ENCODE data around the gene PPP1R13B.
"Not testable (repeated sequence)": the region's sequence is repeated elsewhere in the genome, so short reads cannot be mapped to it uniquely, and the experiment has no call there.

PPP1R13B gene

GRCh38 chr14:103847451-103848174 is at the start of gene PPP1R13B:
PPP1R13B (minus strand) TSS chr14:103847575; CDS start chr14:103847307, 268 bp downstream.
- H3K4me3 ChIP-seq: peak within 1 kb of the TSS; percentile 48 to 83 (median 71)
- peak within 1 kb of the TSS in 20 of 21 experiments; percentile 31 to 90 (median 69) for H3K27ac ChIP-seq

GRCh38 chr14:103896578-103896977 is 49.2 kb upstream of the PPP1R13B start:
- no peak overlapping the region for H3K27ac ChIP-seq
- no peak overlapping the region for H3K4me3 ChIP-seq

- Histone ChIP-seq H3K4me3 (no peak overlapping the region), H3K27ac (no peak overlapping the region)
These were observed 47.3 kb upstream of the PPP1R13B start for GRCh38 chr14:103894723-103895059.

- Histone ChIP-seq H3K4me3 (no peak overlapping the region), H3K27ac (no peak overlapping the region)
These were observed 46.8 kb upstream of the PPP1R13B start for GRCh38 chr14:103894034-103894722.

- Histone ChIP-seq H3K4me3 (no peak overlapping the region), H3K27ac (no peak overlapping the region)
These were observed 44.9 kb upstream of the PPP1R13B start for GRCh38 chr14:103892247-103892646.

- Histone ChIP-seq H3K27ac (no peak overlapping the region), H3K4me3 (no peak overlapping the region)
These were observed 44.4 kb upstream of the PPP1R13B start for GRCh38 chr14:103891667-103892215.

GRCh38 chr14:103890821-103891666 is 43.7 kb upstream of the PPP1R13B start:
- no peak overlapping the region for H3K4me3 ChIP-seq
- peak overlapping the region in 2 of 21 experiments; percentile 29 to 44 for H3K27ac ChIP-seq

- Histone ChIP-seq H3K4me3 (no peak overlapping the region), H3K27ac (peak overlapping the region in 2 of 21 experiments; percentile 11 to 17)
These were observed 42.6 kb upstream of the PPP1R13B start for GRCh38 chr14:103890052-103890371.

- H3K4me3 ChIP-seq: no peak overlapping the region
These were observed 42.1 kb upstream of the PPP1R13B start for GRCh38 chr14:103889313-103890051.

GRCh38 chr14:103889002-103889312 is 41.6 kb upstream of the PPP1R13B start:
- peak overlapping the region in 1 of 21 experiments; percentile 6 for H3K27ac ChIP-seq
- H3K4me3 ChIP-seq: not testable (repeated sequence)

More at GRCh38 chr14:103889313-103890051, 42.1 kb upstream of the PPP1R13B start:
- H3K27ac ChIP-seq: peak overlapping the region in 3 of 21 experiments; percentile 3 to 11 (median 6)

GRCh38 chr14:103887557-103888115 is 40.3 kb upstream of the PPP1R13B start:
- Histone ChIP-seq H3K27ac (no peak overlapping the region), H3K4me3 (no peak overlapping the region)

GRCh38 chr14:103887170-103887501 is 39.8 kb upstream of the PPP1R13B start:
- no peak overlapping the region for H3K4me3 ChIP-seq
- no peak overlapping the region for H3K27ac ChIP-seq

GRCh38 chr14:103886304-103887169 is 39.2 kb upstream of the PPP1R13B start:
- no peak overlapping the region for H3K27ac ChIP-seq
- H3K4me3 ChIP-seq: no peak overlapping the region

GRCh38 chr14:103885509-103885932 is 38.1 kb upstream of the PPP1R13B start:
- Histone ChIP-seq H3K27ac (no peak overlapping the region), H3K4me3 (no peak overlapping the region)

GRCh38 chr14:103884854-103885253 is 37.5 kb upstream of the PPP1R13B start:
- no peak overlapping the region for H3K27ac ChIP-seq
- no peak overlapping the region for H3K4me3 ChIP-seq

- H3K27ac ChIP-seq: no peak overlapping the region
- H3K4me3 ChIP-seq: no peak overlapping the region
These were observed 35.8 kb upstream of the PPP1R13B start for GRCh38 chr14:103883263-103883523.

- Histone ChIP-seq H3K4me3 (no peak overlapping the region), H3K27ac (peak overlapping the region in 1 of 21 experiments; percentile 20)
These were observed 35.3 kb upstream of the PPP1R13B start for GRCh38 chr14:103882503-103883262.

All from skin epidermis (tissue), 12 donors.